GM18861 (cell line): ENCODE measurements around the gene NRBP1.

Experiments used
- ATAC-seq: cut with Tn5 transposase; IDR thresholded peaks from one replicate; pipeline ENCODE4 v1.9.1; 2021; ENCODE audit not compliant: unreplicated experiment

Gene NRBP1

GRCh38 chr2:27489498-27490397, 61.3 kb downstream of the NRBP1 start, which contains the start of gene IFT172:
IFT172 (minus strand) TSS chr2:27489743; CDS start chr2:27489653, 90 bp downstream.
- ATAC-seq = peak; percentile 94
